Mesenteric fat pad (tissue), 1 donor: ENCODE measurements around the gene ABCB11. TPM values are rescaled to one million over a fixed set of nuclear protein-coding genes. Genes with fewer than 3 reads are reported as not detected.
"Not testable (repeated sequence)": the region's sequence is repeated elsewhere in the genome, so short reads cannot be mapped to it uniquely, and the experiment has no call there.

Source experiments
- DNase-seq: peaks from one replicate; pipeline ENCODE4 v3.0.0-alpha.2; 2020; ENCODE audit warnings: low spot score
- total RNA-seq: library from RNA; stranded (reverse); fragmentation: NEBNext Ultra II Directional; extraction: Animal tissue kit (Norgen Biotek cat#: 25700); gene quantifications from one replicate; pipeline ENCODE4 v1.2.1, GENCODE V29; 2021
- donor health status: DM: yes; HTN: yes; CAD: no.

Gene ABCB11
- total RNA-seq, 1 donor from 2014 or later = 0.06 TPM

DNA sequence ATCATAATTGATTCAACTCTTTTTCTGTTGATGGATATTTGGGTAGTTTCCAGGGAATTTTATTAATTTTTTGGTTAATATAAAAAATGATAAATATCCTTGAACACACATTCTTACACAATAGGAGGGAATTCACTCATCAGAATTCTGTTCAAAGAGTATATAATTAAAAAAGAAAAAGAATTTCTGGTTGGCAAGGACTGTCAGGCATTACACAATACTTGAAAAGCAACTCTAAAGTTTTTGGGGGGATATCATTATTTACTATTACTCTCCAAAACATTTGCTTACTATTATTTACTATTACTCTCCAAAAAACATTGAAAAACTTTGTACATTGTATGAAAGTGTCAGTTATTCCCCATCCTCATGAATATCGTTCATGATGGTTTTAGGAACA is 92.1 kb downstream of the ABCB11 start:
- DNase-seq = no peak

GRCh38 chr2:168935810-168936581 is 95.1 kb downstream of the ABCB11 start:
- DNase-seq = no peak

DNA sequence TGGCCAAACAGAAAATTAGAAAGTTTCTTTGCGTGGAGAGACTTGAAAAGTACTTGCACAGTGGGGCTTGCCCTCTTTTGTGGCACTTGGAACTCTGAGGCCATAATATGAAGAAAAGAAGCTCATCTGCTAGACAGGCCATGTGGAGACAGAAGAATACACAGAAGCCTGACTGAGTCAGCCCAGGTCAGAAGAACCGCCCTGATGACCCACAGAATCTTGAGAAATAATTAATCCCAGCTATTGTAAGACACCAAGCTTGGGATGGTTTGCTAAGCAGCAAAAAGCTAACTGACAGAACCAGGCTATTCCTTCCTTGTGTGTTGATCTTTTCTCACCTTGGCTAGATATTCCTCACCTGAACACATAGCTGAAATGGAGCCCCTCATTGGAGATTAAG is 96.3 kb downstream of the ABCB11 start:
- no peak for DNase-seq

GRCh38 chr2:168932174-168932573 is 99.0 kb downstream of the ABCB11 start:
- not testable (repeated sequence) for DNase-seq

- no peak for DNase-seq
These were observed 100.9 kb downstream of the ABCB11 start for GRCh38 chr2:168930242-168930641.

DNA sequence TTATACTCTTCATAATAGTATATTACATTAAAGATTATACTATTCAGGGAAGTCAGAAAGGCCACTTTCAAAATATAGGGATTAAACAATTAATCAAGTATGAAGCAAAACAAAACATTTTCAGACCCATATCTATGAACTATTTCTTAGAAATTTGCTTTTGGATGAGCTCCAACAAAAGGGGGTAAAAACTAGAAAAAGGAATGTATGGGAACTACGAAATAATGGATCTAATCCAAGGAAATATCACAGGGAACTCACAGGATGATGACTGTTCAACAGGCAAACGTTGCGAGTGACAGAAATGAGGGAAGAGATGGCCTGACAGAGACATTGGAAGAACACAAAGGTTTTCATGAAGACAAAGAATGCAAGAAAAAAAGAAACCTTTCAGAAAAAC is 102.1 kb downstream of the ABCB11 start:
- DNase-seq = no peak

GRCh38 chr2:168928113-168928831 is 102.9 kb downstream of the ABCB11 start:
- DNase-seq = no peak

DNA sequence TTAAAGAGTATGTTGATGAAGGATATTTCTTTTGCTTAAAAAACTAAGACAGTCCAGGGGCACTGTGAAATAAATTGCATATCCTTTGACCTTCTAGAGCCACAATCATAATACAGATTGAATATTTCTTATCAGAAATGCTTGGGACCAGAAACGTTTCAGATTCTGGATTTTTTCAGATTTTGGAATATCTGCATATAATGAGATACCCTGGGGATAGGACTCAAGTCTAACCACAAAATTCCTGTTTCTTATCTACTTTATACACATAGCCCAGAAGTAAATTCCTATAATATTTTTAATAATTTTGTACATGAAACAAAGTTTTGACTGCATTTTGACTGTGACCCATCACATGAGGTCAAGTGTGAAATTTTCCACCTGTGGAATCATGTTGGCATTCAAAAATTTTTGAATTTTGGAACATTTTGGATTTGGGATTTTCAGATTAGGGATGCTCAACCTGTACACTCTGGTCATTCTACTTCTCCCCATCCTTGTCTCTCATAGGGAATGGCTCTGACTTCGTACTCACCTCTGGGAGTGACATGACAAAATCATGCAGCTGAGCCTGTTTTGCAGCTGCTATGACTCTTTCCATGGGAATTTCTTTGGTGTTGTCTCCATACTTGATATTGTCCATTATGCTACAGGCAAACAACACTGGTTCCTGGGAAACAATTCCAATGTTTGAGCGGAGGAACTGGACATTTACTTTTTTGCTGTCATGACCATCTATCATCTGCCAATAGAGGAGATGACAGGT is 104.3 kb downstream of the ABCB11 start:
- DNase-seq = no peak

DNA sequence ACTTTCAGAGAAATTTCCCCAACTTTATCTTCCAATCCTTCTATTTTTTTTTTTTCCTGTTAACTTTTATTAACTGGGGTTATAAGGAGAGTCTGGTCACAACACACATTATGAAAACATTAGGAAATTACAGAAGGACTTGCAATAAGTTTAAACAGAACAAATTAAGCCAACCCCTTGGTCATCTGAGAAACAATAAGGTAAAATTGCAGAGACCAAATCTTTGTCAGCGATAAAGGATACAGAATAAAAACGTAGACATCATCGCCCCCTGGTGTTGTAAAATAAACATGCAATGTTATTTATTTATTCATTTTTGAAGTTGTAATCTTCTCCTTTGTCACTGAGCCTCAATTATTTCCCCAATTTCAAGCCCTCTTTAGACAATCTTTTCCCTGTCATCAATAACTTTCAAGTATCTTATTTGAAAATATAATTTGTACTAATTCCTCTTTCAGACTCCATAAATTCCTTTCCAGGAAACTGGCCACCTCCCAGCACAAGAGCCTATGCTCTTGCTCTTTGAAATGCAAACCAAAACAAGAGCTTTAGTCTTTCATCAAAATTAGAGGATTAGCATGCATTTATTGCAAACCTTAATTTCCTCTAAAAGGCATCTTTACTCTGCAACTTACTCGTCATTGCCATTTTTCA is 110.5 kb downstream of the ABCB11 start:
- DNase-seq = no peak

GRCh38 chr2:168916331-168916675 is 114.8 kb downstream of the ABCB11 start:
- no peak for DNase-seq

DNA sequence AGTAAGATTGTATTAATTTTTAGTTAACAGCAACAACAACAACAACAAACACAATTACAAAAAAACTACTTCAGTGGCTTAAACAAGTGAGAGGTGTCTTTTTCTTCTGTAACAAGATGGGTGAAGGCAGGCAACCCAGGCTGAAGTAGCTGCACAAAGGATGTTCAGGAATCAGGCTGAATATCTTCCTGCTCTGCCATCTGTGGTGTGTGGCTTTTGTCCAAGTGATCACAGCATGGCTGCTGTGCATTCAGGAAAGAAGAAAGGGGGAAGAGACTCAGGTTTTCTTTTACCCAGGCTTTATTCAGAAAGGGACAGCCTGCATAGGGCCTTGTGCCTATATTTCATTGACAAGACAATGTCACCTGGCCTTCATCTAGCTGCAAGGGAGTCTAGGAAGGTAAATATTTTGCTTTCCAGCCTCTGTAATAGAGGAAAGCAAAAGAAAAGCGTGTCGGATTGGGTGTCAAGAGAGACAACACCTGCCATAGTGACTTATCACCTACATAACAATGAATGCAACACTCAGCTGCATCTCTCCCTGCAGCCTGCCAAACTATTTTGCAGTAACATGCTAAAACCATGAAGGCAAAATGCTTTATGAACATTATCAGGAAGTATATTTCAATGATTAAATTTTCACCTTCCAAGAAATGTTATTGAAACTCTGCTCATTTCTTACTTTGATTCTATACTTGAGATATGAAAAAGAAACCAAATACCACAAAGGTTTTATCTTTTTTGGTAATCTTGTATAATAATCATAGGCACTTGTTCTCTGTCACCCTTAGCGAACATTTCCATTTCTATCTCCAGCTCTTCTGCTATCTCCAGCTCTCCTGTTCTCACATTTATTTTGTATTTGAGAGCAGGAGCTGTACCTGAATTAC is 115.4 kb downstream of the ABCB11 start:
- DNase-seq = no peak

DNA sequence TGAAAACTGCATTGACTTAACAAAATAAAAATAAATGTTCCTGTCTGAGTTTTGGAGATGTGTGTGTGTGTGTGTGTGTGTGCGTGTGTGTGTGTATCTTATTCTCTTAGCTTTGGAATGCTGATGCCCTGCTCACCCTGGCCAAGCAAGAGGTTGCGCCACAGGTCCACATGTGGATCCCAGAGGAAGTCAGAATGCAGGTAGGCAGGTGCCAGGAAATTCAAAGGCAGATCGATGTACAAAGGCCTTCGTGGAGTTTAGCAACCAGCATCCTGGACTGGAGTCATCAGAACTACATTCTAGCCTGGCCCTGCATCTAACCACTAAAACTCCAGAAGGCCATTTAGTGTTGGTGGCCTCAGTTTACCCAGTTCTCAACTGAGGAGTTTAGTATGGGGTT is 117.6 kb downstream of the ABCB11 start:
- DNase-seq = no peak

- no peak for DNase-seq
These were observed 118.2 kb downstream of the ABCB11 start for GRCh38 chr2:168912901-168913369.

DNA sequence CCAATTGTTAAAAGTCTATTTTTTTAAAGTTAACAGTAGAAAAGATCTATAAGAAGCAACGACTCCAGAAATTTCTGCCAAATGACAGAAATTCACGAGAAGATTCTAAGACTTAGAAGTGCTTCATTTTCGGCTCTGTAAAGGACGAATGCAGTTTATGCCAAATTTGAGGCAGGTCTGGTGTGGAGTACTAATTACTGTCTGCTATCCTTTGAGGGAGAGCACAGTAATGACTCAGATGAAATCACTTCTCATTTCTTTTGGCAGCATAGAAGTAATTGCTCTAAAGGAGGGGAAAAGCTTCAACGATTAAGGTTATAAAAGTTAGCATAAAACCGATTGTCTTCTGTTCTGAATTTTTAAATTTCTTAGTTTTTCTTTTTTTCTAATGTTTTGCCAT is 118.7 kb downstream of the ABCB11 start:
- DNase-seq = no peak

DNA sequence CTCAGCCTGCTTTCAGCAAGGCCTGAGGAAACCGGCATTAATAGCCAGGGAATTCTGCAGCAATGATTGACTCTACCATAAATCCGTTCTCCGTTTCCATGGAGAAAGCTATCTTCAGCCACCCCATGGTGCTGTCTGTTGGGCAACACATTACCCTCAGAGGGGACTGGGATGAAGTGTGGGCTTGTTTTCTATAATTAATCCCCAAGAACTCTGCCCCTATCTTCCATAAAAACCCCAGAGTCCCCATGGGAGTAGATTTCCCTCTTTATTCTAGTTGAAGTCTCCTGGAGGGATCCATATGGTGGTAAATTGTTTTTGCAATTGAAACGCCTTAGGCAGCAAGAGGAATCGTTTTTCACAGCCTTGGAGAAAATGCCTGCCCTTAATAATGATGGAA is 120.8 kb downstream of the ABCB11 start:
- no peak for DNase-seq

- DNase-seq = no peak
These were observed 123.0 kb downstream of the ABCB11 start for GRCh38 chr2:168907940-168908662.

- no peak for DNase-seq
These were observed 126.8 kb downstream of the ABCB11 start for GRCh38 chr2:168904358-168904757.

- no peak for DNase-seq
These were observed 127.2 kb downstream of the ABCB11 start for GRCh38 chr2:168903888-168904287.

DNA sequence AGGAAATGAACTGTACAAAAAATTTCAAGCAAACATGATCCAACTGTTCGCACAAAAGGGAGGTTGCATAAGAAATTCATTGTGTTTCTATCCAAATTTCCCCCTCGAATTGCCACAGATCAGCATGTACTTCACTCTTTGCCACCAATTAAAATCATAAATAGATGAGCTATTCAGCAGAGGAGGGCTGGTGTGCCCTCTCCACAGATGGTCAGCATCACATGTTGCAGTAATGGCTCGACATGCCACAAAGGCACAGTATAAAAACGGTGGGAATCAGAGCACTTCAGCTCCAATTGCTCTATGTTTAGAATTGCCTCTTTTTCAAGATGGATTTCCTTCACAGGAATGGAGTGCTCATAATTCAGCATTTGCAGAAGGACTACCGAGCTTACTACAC is 130.1 kb downstream of the ABCB11 start, which contains the start of gene G6PC2:
Gene G6PC2, plus strand, starts transcription at position 289 of the 400 bp plus-strand sequence. Its CDS starts 41 bp downstream, at position 330.
- DNase-seq = no peak

GRCh38 chr2:168897449-168897848 is 133.7 kb downstream of the ABCB11 start:
- DNase-seq = no peak
